Neural progenitor cell (in vitro differentiated cells): Measurements from ENCODE around the gene GABRA4. TPM values are rescaled to one million over a fixed set of nuclear protein-coding genes. Genes with fewer than 3 reads are reported as not detected.

Experiments used
- DNase-seq: peaks from one replicate; pipeline ENCODE4 v3.0.0-alpha.2; 2016; ENCODE audit warnings: low spot score
- H2AFZ ChIP-seq: fragments of 200-600 bp; sonication (generic); replicated peaks from 2 replicates; pipeline ENCODE4 v1.6.1; 2016; ENCODE audit warnings: antibody characterized with exemption
- H3F3A ChIP-seq: fragments of 200-600 bp; sonication (generic); 2 replicates; pipeline ENCODE4 v1.6.1; 2016; ENCODE audit warnings: antibody characterized with exemption, low read depth
- H3K27ac ChIP-seq: fragments of 200-600 bp; sonication (generic); 2 replicates; pipeline ENCODE4 v1.5.1; 2016; ENCODE audit warnings: mild to moderate bottlenecking
- H3K27me3 ChIP-seq: fragments of 200-600 bp; sonication (generic); 2 replicates; pipeline ENCODE4 v1.6.1; 2016; ENCODE audit warnings: mild to moderate bottlenecking, moderate library complexity
- H3K36me3 ChIP-seq: fragments of 200-600 bp; sonication (generic); 2 replicates; pipeline ENCODE4 v1.5.1; 2016
- H3K4me1 ChIP-seq: fragments of 200-600 bp; sonication (generic); 2 replicates; pipeline ENCODE4 v1.6.1; 2016; ENCODE audit warnings: mixed run types
- H3K4me2 ChIP-seq: fragments of 200-600 bp; sonication (generic); 2 replicates; pipeline ENCODE4 v1.6.1; 2016
- H3K4me3 ChIP-seq: fragments of 200-600 bp; sonication (generic); 2 replicates; pipeline ENCODE4 v1.5.1; 2016
- H3K79me2 ChIP-seq: fragments of 200-600 bp; sonication (generic); 2 replicates; pipeline ENCODE4 v1.6.1; 2016; ENCODE audit warnings: low read depth
- H3K9ac ChIP-seq: fragments of 200-600 bp; sonication (generic); 2 replicates; pipeline ENCODE4 v1.6.1; 2016
- H3K9me3 ChIP-seq: fragments of 200-600 bp; sonication (generic); 2 replicates; pipeline ENCODE4 v1.5.1; 2016; ENCODE audit warnings: low read depth
- H4K20me1 ChIP-seq: fragments of 200-600 bp; sonication (generic); 2 replicates; pipeline ENCODE4 v1.6.1; 2016; ENCODE audit warnings: low read depth
- H3K27ac Mint-ChIP-seq: 3 replicates; pipeline ENCODE4 v1.8.0; 2021; ENCODE audit warnings: mixed read lengths
- H3K27me3 Mint-ChIP-seq: 2 replicates; pipeline ENCODE4 v1.8.0; 2022; ENCODE audit warnings: low read depth, mild to moderate bottlenecking, inconsistent platforms, moderate library complexity, mixed read lengths; ENCODE audit not compliant: insufficient read depth
- H3K36me3 Mint-ChIP-seq: 3 replicates; pipeline ENCODE4 v1.8.0; 2021; ENCODE audit warnings: mixed read lengths
- H3K4me1 Mint-ChIP-seq: 3 replicates; pipeline ENCODE4 v1.8.0; 2021; ENCODE audit warnings: mixed read lengths
- H3K4me3 Mint-ChIP-seq: 3 replicates; pipeline ENCODE4 v1.8.0; 2021; ENCODE audit warnings: mild to moderate bottlenecking, moderate library complexity, mixed read lengths
- H3K9me3 Mint-ChIP-seq: 3 replicates; pipeline ENCODE4 v1.8.0; 2020; ENCODE audit warnings: mixed read lengths
- EZH2 ChIP-seq: fragments of 200-600 bp; sonication (generic); IDR thresholded peaks from 2 replicates; pipeline ENCODE4 v1.6.1; 2017; ENCODE audit warnings: antibody characterized with exemption, mild to moderate bottlenecking, moderate library complexity
- EZH2phosphoT487 ChIP-seq: fragments of 200-600 bp; sonication (generic); IDR thresholded peaks from 2 replicates; pipeline ENCODE4 v1.6.1; 2017; ENCODE audit warnings: antibody characterized with exemption
- total RNA-seq: library from RNA; depleted of rRNA; stranded (reverse); fragments of >200 nt; gene quantifications from 2 replicates; pipeline ENCODE4 v1.2.3, GENCODE V29; 2015; ENCODE audit warnings: low replicate concordance
- TF ChIP-seq, protein P1 (sequence below): fragments of 200-600 bp; sonication (generic); IDR thresholded peaks from 2 replicates; pipeline ENCODE4 v1.5.1; 2017; ENCODE audit warnings: antibody characterized with exemption, mild to moderate bottlenecking

Gene GABRA4
- total RNA-seq, 1 donor from 2014 or later = not detected

DNA sequence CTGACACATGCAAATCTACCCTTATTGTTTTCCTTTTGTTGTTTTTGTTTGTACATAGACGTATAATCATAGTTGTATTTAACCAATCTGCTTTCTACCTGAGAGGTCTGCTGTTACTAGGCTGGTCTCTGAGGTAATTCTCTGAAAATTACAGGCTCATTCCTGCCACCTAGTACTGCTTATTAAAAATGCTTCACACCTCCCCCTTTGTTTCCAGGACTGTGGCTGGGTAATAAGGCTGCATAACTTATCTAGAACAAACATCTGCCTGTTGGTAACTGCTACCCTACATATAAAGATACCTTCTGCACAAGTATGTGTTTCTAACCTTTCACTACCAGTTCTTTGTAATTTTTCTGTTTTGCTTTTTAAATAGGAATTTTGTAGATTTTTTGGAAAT lies 118.6 kb downstream of the GABRA4 start:
- Mint-ChIP-seq H3K4me1 (no peaks in the 10 kb centered on the region), H3K27ac (no peak overlapping the region), H3K9me3 (no peaks in the 10 kb centered on the region), H3K4me3 (no peak overlapping the region), H3K36me3 (no peaks in the 10 kb centered on the region), H3K27me3 (no peaks in the 10 kb centered on the region)
- no peaks in the 10 kb centered on the region for H3K4me1 ChIP-seq
- H2AFZ ChIP-seq = no peak overlapping the region
- TF ChIP-seq, protein P1, sequence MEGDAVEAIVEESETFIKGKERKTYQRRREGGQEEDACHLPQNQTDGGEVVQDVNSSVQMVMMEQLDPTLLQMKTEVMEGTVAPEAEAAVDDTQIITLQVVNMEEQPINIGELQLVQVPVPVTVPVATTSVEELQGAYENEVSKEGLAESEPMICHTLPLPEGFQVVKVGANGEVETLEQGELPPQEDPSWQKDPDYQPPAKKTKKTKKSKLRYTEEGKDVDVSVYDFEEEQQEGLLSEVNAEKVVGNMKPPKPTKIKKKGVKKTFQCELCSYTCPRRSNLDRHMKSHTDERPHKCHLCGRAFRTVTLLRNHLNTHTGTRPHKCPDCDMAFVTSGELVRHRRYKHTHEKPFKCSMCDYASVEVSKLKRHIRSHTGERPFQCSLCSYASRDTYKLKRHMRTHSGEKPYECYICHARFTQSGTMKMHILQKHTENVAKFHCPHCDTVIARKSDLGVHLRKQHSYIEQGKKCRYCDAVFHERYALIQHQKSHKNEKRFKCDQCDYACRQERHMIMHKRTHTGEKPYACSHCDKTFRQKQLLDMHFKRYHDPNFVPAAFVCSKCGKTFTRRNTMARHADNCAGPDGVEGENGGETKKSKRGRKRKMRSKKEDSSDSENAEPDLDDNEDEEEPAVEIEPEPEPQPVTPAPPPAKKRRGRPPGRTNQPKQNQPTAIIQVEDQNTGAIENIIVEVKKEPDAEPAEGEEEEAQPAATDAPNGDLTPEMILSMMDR = no peak
- TF ChIP-seq EZH2 = no peak
- TF ChIP-seq EZH2phosphoT487 = no peak
- no peak overlapping the region for H3K27ac ChIP-seq
- no peaks in the 10 kb centered on the region for H3K9me3 ChIP-seq
- no peaks in the 10 kb centered on the region for H3F3A ChIP-seq
- no peaks in the 10 kb centered on the region for H4K20me1 ChIP-seq
- no peak for DNase-seq
- no peaks in the 10 kb centered on the region for H3K36me3 ChIP-seq
- H3K79me2 ChIP-seq = no peaks in the 10 kb centered on the region
- no peaks in the 10 kb centered on the region for H3K27me3 ChIP-seq
- H3K4me3 ChIP-seq = no peak overlapping the region
- H3K9ac ChIP-seq = no peak overlapping the region
- H3K4me2 ChIP-seq = no peak overlapping the region

DNA sequence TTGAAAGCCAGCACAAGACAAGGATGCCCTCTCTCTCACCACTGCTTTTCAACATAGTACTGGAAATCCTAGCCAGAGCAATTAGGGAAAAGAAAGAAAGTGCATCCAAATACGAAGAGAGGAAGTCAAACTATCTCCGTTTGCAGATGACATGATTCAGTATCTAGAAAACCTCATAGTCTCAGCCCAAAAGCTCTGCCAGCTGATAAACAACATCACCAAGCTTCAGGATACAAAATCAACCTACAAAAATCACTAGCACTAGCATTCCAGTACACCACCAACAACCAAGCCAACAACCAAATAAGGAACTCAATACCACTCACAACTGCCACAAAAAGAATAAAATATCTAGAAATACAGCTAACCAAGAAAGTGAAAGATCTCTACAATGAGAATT lies 123.0 kb downstream of the GABRA4 start:
- Mint-ChIP-seq H3K36me3 (no peaks in the 10 kb centered on the region), H3K27ac (no peak overlapping the region), H3K9me3 (no peaks in the 10 kb centered on the region), H3K27me3 (no peaks in the 10 kb centered on the region), H3K4me1 (no peaks in the 10 kb centered on the region), H3K4me3 (no peak overlapping the region)
- H3K4me3 ChIP-seq = no peak overlapping the region
- no peak overlapping the region for H2AFZ ChIP-seq
- H3K4me2 ChIP-seq = no peak overlapping the region
- H4K20me1 ChIP-seq = no peaks in the 10 kb centered on the region
- TF ChIP-seq, protein P1 = no peak
- TF ChIP-seq EZH2 (no peak), EZH2phosphoT487 (no peak)
- H3K79me2 ChIP-seq = no peaks in the 10 kb centered on the region
- H3K9me3 ChIP-seq = no peaks in the 10 kb centered on the region
- no peaks in the 10 kb centered on the region for H3K36me3 ChIP-seq
- H3F3A ChIP-seq = no peaks in the 10 kb centered on the region
- no peak overlapping the region for H3K27ac ChIP-seq
- no peaks in the 10 kb centered on the region for H3K4me1 ChIP-seq
- no peaks in the 10 kb centered on the region for H3K27me3 ChIP-seq
- H3K9ac ChIP-seq = no peak overlapping the region
- no peak for DNase-seq

Other genes with a start within 250 kb of the GABRA4 start
- not detected in 2 replicates for gene COX7B2, start 84.3 kb downstream of the GABRA4 start, total RNA-seq
- gene GABRB1, start 38.0 kb upstream of the GABRA4 start, total RNA-seq = not detected in 2 replicates